ENCODE measurements around the gene WDFY3. TPM values are rescaled to one million over a fixed set of nuclear protein-coding genes. Genes with fewer than 3 reads are reported as not detected.

Gene WDFY3
- total and polyA plus RNA-seq, 2 donors (not counting 1 experiment from before 2014, with no cell fraction given): 0.05 to 0.36 TPM

GRCh38 chr4:84826681-84827080 lies 139.8 kb downstream of the WDFY3 start:
- POLR2A ChIA-PET: no interaction called here
- CTCF ChIA-PET: no interaction called here

GRCh38 chr4:84825701-84826341 lies 140.7 kb downstream of the WDFY3 start:
- Histone ChIP-seq H3K4me1 (ENCODE audit: control insufficient read depth in 2 of 2, insufficient read depth in 2 of 2, low read length in 2 of 2) (no peaks in the 10 kb centered on the region), H3K27me3 (replicated peaks in 1 of 4; ENCODE audit: control extremely low read depth in 1 of 4, control insufficient read depth in 3 of 4, insufficient read depth in 4 of 4, low read length in 3 of 4) (no peaks in the 10 kb centered on the region), H3K9me3 (ENCODE audit: control extremely low read depth in 1 of 3, control insufficient read depth in 2 of 3, insufficient read depth in 1 of 3, low read length in 2 of 3) (no peaks in the 10 kb centered on the region), H3K4me2 (replicated peaks; ENCODE audit: low read depth, low read length, poor library complexity, severe bottlenecking) (no peak overlapping the region), H3K79me2 (ENCODE audit: control insufficient read depth, insufficient read depth, low read length) (no peaks in the 10 kb centered on the region), H2AFZ (ENCODE audit: insufficient read depth, low read depth, low read length, poor library complexity, severe bottlenecking) (no peak overlapping the region), H3K9ac (ENCODE audit: low read length) (no peak overlapping the region), H3K36me3 (replicated peaks in 1 of 2; ENCODE audit: control extremely low read depth in 1 of 2, control insufficient read depth in 1 of 2, extremely low read depth in 1 of 2, insufficient read depth in 2 of 2, low read length in 1 of 2) (no peaks in the 10 kb centered on the region), H3K27ac (ENCODE audit: low read length in 2 of 2) (no peak overlapping the region), H4K20me1 (ENCODE audit: control insufficient read depth, insufficient read depth, low read length, poor library complexity, severe bottlenecking) (no peaks in the 10 kb centered on the region), H3K4me3 (ENCODE audit: control extremely low read depth in 1 of 5, extremely low read depth in 1 of 5, insufficient read depth in 1 of 5, low read depth in 2 of 5, low read length in 4 of 5) (no peak overlapping the region)
- ChIA-PET CTCF (no interaction called here), POLR2A (no interaction called here)
- H3K4me3 Mint-ChIP-seq: no peak overlapping the region
- no CpG with 5 or more reads among the region's 5 CpGs for WGBS (ENCODE audit: insufficient coverage)
- H3K9me3 Mint-ChIP-seq (ENCODE audit: insufficient read depth): no peaks in the 10 kb centered on the region
- ATAC-seq (ENCODE audit: low read depth): no peak
- TF ChIP-seq EZH2 (IDR thresholded peaks at IDR 0.05; ENCODE audit: borderline replicate concordance, insufficient read depth, low read depth, low read length, poor library complexity, severe bottlenecking) (no peak), CTCF (IDR thresholded peaks at IDR 0.05) (no peak)
- no peak for DNase-seq
- H3K27ac Mint-ChIP-seq: no peak overlapping the region
- intact Hi-C loops (cut with micrococcal nuclease): no loop called here
- no peaks in the 10 kb centered on the region for H3K4me1 Mint-ChIP-seq
- no peaks in the 10 kb centered on the region for H3K27me3 Mint-ChIP-seq

More at GRCh38 chr4:84826681-84827080, 139.8 kb downstream of the WDFY3 start:
- intact Hi-C loops (cut with micrococcal nuclease): no loop called here
- no peak for DNase-seq
- Mint-ChIP-seq H3K27ac (no peak overlapping the region), H3K4me3 (no peak overlapping the region), H3K27me3 (no peaks in the 10 kb centered on the region), H3K4me1 (no peaks in the 10 kb centered on the region), H3K9me3 (ENCODE audit: insufficient read depth) (no peaks in the 10 kb centered on the region)
- Histone ChIP-seq H3K9ac (ENCODE audit: low read length) (no peak overlapping the region), H4K20me1 (ENCODE audit: control insufficient read depth, insufficient read depth, low read length, poor library complexity, severe bottlenecking) (no peaks in the 10 kb centered on the region), H3K4me1 (ENCODE audit: control insufficient read depth in 2 of 2, insufficient read depth in 2 of 2, low read length in 2 of 2) (no peaks in the 10 kb centered on the region), H3K4me3 (ENCODE audit: control extremely low read depth in 1 of 5, extremely low read depth in 1 of 5, insufficient read depth in 1 of 5, low read depth in 2 of 5, low read length in 4 of 5) (no peak overlapping the region), H3K36me3 (replicated peaks in 1 of 2; ENCODE audit: control extremely low read depth in 1 of 2, control insufficient read depth in 1 of 2, extremely low read depth in 1 of 2, insufficient read depth in 2 of 2, low read length in 1 of 2) (no peaks in the 10 kb centered on the region), H3K9me3 (ENCODE audit: control extremely low read depth in 1 of 3, control insufficient read depth in 2 of 3, insufficient read depth in 1 of 3, low read length in 2 of 3) (no peaks in the 10 kb centered on the region), H3K4me2 (replicated peaks; ENCODE audit: low read depth, low read length, poor library complexity, severe bottlenecking) (no peak overlapping the region), H3K27me3 (replicated peaks in 1 of 4; ENCODE audit: control extremely low read depth in 1 of 4, control insufficient read depth in 3 of 4, insufficient read depth in 4 of 4, low read length in 3 of 4) (no peaks in the 10 kb centered on the region), H3K79me2 (ENCODE audit: control insufficient read depth, insufficient read depth, low read length) (no peaks in the 10 kb centered on the region), H3K27ac (ENCODE audit: low read length in 2 of 2) (no peak overlapping the region), H2AFZ (ENCODE audit: insufficient read depth, low read depth, low read length, poor library complexity, severe bottlenecking) (no peak overlapping the region)
- ATAC-seq (ENCODE audit: low read depth): no peak
- TF ChIP-seq EZH2 (IDR thresholded peaks at IDR 0.05; ENCODE audit: borderline replicate concordance, insufficient read depth, low read depth, low read length, poor library complexity, severe bottlenecking) (no peak), CTCF (IDR thresholded peaks at IDR 0.05) (no peak)

All from B cell (primary cell).